Iris pigment epithelial cell (primary cell): ENCODE results near the gene CD6.

Experiments
- DNase-seq: peaks from one replicate; pipeline ENCODE4 v3.0.0-alpha.2; 2011; ENCODE audit warnings: low read depth

The CD6 gene

DNA sequence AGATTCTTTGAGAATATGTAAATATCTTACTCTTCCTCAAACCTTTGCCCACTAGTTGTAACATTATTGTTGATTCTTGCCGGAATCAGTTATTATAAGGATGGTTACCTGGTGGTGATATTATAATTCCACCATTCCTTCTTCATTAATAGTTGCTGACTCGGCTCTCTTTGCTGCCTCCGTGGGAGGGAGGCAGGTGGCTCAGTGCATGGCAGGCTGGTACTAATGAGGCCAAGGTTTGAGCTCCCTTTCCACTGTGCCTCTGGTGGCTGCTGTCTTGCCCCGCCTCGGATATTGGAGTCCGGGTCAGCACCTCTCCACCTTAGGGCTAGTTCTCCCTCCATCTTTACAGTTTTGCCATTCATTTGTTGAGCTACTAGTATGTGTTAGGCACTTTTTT lies 12.7 kb downstream of the CD6 start:
- no peak for DNase-seq

DNA sequence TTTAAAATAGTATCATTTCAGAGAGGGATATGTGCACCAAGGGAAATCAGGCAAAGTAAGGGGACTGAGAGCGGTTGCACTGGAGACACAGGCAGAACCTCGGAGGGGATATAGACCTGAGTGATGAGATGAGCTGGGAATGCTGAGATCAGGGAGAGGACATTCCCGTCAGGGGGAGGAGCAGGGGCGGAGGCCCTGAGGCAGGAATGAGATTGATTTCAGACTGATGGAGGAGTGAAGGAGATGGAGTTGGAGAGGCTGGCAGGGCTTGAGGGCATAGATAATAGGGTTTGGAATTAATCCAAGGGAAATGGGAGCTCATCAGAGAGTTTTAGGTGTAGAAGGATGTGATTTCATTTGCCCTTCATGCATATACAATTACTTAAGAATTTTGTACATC lies 13.2 kb downstream of the CD6 start:
- DNase-seq: no peak

DNA sequence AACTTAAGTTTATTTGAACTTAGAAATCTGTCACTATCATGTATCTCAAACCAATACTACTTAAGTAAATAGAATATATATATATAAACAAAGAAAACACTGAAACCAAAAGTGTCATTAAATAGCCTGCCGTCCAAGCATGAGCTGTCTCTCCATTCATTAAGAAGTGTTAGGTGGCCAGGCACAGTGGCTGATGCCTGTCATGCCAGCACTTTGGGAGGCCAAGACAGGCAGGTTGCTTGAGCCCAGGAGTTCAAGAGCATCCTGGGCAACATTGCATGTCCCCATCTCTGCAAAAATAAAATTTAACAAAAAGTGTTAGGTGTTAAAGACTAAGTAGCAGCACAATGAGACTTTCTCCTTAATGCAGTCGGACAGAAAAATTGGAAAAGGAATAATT lies 14.0 kb downstream of the CD6 start:
- DNase-seq: no peak

DNA sequence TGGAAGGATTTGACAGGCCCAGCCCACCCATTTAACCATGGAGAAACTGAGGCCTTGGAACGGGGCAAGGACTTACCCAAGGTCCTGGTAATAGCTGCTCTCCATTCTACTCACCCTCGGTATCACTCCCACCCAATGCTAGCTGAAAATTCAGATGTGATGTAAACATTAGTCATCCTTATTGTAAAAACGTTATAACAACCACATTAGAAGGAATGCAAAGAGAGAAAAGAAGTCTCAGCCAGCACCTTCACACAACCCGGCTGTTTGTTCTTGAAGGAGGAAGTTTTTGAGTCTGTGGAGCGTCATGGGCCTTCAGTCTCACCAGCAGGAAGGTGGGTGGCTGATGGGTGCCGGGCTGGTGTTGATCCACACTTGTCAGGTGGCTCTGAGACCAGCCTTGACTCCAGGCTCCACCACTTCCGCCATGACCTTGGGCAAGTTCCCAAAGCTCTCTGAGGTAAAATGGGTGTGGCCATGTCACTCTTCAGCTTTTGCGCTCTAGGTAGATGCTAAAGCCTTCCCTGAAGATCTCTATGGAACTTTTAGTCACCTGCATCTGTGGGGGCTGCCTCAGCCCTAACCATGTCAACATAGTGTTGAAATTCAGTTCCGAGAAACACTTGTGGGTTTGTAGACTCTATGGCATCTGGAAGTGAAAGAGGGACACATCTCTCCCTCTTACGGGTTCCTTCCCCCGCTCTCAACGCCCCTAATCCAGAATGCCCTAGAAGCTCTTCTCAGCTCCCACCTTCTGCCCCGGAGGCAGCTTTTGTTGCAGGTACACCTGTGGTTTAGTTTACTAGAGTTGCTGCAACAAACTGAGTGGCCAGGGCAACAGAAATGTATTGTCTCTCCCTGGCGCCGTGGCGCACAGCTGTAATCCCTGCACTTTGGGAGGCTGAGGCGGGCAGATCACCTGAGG lies 14.8 kb downstream of the CD6 start:
- peak; percentile 59 for DNase-seq

DNA sequence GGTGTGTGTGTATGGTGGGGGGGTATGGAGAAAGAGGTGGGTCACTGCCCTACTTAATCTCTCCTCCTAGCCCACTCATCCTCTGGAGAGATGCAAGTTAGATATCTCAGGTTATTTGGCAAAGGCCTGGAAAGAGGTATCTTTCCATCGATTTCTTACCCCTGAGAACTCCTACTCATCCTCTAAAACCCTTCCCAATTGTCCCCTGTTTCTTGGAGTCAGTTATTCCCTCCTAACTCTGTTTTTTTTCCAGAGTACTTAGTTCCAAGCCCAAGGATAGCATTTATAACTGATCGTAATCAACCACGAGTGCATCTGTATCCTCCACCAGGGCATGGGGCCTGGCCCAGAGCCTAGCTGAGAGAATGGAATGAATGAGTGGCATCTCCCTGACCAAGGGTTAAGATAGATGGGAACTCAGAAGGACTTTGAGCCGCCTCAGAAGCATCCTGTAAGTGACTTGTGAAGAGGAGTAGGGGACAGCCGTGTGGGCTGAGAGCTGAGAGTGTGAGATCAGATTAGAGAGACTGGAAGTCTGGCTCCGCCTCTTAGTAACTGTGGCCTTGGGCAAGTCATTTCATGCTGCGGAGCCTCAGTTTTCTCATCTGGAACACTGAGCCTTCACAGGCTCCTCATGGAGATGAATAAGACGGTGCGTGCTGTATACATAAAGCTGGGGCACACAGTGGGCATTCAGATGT lies 16.2 kb downstream of the CD6 start:
- DNase-seq: no peak

DNA sequence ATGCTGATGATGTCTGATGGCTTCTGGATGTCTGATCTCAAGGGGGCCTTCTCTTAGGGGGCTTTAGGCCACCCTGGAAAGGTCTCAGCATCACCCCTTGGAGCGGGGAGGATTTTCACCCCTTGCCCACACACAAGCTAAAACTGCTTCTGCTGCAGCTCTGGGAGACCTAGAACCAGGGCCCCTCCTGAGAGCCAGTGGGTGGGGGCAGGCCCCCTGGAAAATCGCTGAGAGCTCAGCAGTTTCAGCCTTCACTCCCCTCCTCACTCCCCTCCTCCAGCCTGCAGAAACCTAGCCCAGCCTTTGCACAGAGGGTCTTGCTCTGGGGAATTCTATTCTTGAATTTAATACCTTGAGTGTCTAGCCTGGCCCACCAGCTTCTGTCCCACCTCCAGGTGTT lies 17.2 kb downstream of the CD6 start:
- no peak for DNase-seq

DNA sequence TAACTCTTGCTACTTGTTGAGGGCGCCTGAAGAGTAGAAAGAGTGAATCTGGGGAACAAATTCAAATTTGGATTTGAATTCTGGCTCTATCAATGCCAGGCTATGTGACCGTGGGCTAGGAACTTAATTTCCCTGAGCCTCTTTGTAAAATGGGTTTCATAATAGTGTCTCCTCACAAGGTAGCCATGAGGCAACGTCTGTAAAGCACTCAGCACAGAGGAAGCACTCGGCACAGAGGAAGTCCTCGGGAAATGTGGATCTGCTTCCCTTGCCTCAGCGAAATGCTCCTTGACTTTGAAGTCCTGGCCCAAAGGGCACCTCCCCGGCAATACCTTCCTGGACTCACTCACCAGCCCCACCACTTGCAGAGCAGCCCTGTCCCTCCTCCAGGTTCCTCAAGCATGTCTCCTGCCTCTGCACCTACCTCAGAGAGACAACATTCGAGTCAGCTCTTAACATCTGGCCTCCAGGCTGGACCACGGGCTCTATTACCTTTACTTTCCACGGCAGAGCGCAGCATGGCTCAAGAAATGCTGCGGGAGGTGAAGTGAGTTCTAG lies 17.7 kb downstream of the CD6 start:
- DNase-seq: no peak

DNA sequence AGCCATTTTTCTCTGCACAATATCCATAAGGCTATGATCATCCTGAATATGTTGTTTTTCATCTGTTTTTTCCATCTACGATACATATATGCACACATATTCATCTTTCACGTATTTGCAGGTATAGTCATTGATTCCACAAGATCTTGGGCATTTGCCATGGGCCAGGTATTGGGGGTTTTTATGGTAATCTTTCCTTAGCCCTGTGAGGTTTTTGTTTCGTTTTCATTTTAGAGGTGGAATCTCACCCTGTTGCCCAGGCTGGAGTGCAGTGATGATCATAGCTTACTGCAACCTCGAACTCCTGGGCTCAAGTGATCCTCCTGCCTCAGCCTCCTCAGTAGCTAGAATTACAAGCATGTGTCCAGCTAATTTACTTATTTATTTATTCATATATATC lies 20.0 kb downstream of the CD6 start:
- no peak for DNase-seq

DNA sequence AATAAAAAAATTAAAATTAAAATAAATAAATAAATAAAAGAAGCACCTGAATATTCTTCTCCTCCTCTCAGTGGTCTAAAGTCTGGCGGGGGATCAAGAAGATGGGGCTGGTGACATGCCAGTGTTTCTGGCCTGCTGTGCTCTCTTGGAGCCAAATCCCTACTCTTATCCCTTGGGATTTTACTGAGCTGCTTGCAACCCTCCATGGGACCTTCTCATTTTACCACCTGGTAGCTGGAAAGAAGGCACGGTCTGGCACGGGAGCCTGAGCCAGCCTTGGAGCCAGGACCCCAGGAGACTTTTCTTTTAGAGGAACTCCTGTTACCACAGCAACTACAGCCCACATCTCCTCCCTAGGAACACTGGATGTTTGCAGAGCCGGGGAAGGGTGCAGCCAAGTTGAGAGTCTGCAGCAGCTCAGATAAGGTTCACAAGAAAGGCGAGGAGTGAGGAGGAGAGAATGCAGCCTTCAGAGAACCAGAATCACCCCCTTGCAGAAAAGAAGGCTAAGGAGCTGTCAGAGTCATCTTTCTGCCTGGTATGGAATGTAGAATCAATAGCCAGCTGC lies 21.4 kb downstream of the CD6 start:
- DNase-seq: no peak

DNA sequence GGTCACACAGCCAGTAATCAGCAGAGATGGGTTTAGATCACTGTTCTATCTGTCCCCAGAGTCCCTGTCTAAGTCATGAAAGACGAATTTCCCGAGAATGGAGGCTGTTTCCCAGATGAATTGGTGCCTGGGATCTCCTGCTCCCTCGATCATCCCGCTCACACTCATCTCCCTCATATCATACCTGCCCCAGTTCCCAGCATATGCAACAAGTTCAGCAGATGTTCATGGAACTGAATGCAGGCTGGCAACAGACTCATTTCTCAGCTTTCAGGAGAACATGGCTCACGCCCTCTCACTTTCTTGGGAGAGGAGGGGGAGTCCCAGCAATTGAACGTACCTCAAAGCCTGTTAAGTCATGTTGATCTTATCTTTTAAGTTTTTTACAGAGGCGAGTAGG lies 22.1 kb downstream of the CD6 start:
- no peak for DNase-seq

DNA sequence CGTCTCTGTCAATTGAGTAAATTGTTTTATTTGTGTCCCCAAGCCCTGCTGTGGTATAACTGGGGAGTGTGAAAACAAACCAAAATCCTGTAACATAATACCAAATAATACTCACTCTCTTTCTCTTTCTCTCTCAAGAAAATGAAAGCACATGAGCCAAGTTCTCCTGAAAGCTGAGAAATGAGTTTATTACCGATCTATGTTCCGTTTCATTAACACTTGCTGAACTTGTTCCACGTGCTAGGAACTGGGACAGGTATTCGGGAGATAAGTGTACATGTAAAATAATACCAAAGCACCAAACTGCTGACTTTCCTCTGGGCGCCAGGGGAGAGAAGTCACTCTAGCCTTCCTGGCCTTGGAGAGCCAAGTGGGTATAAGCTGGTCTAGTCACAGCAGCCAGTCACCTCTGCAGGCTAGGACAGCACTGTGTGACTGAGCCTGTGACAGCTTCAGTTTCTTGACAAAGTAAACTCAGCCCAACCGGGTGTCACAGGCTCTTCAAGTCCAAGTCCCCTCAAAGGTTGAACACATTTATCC lies 23.1 kb downstream of the CD6 start:
- no peak for DNase-seq

DNA sequence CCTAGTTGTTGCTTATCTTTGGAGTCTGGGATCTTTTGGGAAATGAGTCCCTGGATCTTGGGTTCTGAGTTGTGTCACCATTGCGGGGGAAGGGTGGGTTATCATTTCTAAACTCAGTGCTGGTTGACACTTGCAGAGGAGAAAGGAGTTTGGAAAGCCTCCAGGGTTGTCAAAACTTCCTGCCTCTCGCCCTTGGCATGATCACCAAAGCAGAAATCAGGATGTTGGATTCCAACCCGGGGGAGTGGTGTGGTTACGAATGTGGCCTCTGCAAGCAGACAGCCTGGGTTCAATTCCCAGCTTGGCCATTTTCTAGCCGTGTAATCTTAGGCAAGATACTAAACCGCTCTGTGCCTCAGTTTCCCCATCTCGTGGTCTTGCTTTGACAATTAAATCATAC lies 24.3 kb downstream of the CD6 start:
- no peak for DNase-seq

DNA sequence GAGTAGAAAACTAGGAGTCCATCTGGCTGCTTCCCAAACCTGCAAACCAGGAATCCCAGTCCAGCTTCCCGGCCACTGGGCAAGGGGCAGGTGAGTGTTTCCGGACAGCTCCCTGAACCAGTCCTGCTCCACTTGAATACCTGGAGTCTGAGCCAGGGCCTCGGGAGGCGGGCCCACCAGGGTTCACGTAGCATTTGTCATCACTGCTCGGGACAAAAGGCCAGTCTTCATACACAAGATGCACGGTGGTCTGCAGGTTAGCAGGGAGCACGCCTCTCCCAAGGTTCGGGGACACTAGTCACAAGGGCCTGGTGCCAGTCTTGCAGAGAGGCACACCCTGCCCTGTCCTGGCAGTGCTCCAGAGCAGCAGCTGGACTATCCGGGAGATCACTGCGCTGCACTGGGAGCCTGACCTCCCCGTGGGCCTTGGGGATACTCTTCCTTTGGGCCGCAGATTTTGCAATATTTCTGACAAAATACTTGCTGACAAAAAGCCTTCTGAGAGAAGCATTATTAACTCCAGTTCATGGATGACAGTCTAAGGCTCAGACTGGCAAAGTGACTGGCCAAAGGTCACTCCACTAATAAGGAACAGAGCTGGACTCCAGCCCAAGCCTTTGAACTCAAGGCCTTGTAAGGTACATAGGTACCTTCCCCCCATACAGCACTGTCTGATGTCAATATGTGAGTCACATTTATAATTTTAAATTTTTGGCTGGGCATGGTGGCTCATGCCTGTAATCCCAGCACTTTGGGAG lies 25.1 kb downstream of the CD6 start:
- DNase-seq: no peak

DNA sequence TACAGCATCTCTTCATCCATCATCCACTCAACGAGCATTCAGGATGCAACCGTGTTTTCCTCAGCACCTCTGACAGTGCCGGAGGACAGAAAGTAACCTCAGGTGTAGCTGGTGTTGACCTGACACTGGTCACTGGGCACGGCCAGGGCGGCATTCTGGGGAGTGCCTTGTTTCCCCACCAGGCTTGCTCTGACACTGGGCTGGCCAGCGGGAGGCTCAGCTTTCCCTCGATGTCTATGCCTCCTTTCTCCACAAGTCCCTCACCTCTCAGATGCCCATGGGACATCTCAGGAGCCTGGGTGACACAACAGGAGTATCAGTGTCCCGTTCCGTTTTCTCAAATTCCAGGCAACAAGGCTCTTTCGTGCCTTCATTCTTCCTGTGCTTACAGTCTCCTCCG lies 28.9 kb downstream of the CD6 start:
- DNase-seq: no peak

DNA sequence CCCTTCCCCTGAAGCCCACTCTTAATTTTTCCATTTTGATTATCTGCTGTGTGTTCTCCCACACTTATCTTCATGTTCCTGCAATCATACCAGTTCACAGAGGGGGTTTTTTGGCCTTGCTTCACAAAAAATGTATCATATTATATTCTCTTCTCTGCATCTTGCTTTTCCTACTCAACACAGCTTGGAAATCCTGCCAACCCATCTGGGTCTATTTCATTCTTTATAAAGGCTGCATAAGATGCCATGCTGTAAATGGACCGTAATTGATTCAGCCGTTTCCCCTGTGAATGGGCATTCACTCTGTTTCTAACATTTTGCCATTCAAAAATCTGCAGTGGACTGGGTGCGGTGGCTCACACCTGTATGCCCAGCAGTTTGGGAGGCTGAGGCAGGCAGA lies 30.5 kb downstream of the CD6 start:
- DNase-seq: no peak

DNA sequence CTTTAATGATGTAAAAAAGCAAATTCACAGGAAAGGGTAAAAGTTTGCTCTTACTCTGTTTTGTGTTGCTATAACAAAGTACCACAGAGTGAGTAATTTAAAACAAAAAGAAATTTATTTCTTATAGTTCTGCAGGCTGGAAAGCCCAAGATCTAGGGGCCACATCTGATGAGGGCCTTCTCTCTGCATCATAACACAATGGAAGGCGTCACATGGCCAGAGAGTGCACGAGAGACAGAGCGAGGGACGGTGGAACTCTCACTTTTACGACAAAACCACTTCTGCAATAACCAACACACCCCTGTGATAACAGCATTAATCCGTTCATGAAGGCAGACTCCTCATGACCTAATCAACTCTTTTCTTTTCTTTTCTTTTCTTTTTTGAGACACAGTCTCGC lies 31.1 kb downstream of the CD6 start:
- DNase-seq: no peak

DNA sequence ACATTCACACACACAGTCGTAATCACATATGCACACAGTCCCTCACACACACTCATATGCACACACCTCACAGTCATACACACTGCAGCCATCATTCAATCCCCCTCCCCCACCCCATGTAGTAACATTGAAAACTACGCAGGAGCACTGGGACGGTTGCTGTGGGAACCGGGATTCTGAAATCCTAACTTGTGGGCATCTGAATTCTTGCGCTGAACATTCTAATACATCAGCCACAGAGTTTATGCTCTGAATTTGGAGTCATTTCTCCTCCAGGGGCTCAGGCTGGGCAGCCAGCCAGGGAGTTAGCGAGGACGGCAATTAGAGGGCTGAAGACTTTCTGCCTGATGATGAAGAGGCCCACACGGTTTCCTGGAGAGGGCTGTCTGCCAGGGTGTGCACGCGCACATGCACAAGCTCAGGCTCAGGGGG lies 32.7 kb downstream of the CD6 start:
- DNase-seq: peak; percentile 33

DNA sequence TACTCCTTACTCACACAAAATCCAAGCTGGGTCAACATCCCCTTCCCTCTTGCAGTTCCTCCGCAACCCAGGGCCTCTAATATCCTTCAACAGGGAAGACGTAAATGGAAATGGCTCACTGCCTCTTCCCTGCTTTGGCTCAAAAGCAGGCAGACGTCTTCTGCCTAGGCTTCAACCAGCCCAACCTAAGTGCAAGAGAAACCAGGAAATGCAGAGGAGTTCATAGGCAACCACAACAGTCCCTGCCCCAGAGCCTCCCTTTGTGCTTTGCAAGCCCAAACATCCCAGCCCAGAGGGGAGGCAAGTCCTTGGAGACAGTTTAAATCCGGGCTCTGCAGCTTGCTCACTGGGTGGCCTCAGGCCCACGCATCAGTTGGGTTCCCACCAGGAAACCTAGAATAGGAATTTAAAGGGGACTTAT lies 33.3 kb downstream of the CD6 start:
- DNase-seq: no peak

DNA sequence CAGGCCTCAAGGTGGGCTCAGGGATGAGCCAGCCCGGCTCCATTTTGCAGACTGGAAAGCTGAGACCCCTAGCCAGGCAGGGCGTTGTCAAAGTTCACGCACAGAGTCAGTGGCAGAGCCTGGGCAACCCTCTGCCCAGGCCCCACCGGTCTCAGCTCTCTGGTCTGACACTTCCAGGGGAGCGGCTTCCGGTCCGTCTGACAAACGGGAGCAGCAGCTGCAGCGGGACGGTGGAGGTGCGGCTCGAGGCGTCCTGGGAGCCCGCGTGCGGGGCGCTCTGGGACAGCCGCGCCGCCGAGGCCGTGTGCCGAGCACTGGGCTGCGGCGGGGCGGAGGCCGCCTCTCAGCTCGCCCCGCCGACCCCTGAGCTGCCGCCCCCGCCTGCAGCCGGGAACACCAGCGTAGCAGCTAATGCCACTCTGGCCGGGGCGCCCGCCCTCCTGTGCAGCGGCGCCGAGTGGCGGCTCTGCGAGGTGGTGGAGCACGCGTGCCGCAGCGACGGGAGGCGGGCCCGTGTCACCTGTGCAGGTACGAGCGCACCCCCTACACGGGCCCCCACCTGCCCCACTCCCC lies 36.0 kb downstream of the CD6 start:
- no peak for DNase-seq

DNA sequence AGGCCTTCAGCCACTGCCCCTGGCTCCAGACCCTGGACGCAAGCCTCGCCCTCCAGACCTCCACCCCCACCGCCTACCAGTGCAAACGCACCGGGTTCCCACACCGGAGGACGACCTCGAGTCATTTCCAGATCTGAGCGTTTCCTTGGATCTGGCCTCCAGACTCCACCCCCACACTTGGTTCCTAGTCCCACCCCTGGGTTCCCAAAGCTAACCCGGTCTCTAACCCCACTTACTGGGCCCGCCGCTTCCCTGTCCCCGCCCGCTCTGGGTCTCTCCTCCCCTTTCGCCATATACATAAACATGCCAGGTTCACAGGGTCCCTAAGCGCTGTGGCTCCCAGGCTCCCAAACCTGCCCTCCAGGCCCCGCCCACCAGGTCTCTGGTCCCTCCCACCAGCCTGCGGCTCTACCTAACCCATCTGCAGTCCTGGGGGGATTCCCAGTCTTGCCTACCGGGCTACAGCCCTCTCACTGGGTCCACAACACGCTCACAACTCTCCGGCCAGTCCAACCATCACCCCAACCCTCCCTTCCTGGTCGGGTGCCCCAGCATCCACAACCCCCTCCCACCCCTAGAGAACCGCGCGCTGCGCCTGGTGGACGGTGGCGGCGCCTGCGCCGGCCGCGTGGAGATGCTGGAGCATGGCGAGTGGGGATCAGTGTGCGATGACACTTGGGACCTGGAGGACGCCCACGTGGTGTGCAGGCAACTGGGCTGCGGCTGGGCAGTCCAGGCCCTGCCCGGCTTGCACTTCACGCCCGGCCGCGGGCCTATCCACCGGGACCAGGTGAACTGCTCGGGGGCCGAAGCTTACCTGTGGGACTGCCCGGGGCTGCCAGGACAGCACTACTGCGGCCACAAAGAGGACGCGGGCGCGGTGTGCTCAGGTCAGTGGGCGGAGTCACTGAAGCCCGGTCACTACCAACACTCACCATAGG lies 36.7 kb downstream of the CD6 start:
- DNase-seq: no peak
